Measurements from ENCODE around the gene ABLIM2.

Gene ABLIM2

DNA sequence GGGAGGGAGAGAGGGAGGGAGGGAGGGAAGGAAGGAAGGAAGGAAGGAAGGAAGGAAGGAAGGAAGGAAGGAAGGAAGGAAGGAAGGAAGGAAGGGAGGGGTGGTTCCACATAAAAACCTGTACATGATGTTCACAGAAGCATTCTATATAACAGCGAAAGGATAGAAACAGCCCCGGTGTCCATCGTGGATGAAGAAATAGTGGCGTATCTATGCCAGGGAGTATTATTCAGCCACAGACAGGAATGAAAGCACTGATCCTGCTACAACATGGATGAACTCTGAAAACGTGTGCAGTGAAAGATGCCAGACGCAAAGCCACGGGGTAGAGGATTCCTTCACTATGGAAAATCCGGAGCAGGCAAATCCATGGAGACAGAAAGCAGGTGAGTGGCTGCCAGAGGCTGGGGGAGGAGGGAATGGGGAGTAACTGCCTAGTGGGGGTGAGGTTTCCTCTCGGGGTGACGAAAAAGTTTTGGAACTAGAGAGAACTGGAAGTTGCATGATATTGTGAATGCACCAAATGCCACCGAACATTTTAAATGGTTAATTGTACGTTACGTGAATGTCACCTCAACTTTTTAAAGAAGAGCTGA lies 92.2 kb downstream of the ABLIM2 start:
- no peak for DNase-seq

DNA sequence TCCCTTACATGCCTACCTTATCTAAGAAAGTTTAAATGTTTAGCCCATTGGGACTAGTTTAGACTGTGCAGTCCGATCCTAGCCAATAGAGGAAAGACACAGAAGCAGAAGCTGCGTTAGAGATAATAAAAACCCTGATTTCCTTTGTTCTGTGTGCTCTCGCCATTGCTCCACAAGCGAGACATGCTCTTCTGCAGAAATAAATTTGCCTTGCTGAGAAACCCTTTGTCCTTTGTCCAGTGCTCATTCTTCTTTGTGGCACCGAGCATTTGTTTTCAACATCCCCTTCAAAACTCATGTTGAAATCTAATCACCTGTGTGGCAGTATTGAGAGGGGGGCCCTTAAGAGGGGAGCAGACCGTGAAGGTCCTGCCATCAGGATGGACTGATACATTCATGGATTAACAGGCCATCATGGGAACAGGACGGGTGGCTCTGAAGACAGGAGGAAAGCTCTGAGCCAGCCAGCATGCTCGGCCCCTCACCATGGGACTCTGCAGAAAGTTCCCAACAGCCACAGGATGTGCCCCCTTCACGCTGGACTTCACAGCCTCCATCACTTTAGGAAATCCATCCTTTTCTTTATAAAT lies 94.5 kb downstream of the ABLIM2 start:
- DNase-seq, result no peak

DNA sequence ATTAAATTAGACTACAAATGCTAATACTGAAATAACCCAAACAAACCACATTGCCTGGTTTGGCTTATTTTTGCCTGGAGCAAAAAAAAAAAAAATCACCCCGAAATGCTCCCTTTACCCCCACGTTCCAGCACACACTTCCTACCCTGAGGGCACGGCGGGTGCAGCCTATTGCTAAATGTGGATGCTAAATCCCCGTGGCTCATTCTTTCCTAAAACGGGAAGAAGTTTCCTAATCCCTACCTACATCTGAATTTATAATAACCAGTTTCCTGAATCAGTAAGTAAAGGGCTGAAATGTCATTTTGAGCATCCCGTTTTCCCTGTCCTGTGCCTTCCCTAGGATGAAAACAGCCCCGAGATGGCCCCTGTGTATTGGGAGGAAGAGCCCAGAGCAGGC lies 97.0 kb downstream of the ABLIM2 start:
- no peak for DNase-seq

DNA sequence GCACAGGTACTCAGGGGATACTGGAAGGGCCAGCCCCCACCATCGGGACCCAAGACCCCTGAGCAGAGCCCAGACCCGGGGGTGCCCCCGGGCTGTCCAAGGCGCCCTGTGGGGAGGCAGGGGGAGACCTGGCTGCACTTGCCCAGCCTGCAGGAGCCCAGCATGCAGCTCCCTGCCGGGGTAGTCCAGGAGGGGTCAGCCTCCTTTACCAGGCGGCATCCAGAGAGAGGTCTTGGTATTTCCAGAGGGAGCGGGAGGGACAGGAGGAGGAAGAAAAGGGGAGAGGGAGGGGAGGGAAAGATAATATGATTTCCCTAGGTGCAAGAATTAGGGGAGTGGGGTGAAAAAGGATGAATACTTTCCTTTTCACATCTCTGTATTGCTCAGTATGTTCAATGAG lies 97.5 kb downstream of the ABLIM2 start:
- DNase-seq, result no peak

DNA sequence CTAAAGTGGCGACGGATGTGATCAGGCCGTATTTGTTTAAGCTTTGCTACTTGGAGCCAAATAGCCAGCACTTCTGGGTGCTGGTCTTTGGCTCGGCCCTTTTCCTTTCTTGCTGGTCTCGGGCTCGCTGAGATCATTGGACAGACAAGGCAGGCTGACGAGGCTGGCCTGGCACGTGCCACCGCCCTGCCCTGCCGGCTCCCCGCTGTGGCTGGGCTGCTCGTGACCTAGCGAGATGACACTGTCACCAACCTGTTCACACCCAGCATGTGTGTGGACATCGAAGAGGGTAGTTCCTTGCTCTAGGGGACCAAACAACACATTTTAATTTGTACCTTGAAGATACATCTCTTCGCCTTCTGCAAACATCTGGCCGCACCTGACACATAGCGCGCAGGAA lies 98.0 kb downstream of the ABLIM2 start:
- DNase-seq, result no peak

DNA sequence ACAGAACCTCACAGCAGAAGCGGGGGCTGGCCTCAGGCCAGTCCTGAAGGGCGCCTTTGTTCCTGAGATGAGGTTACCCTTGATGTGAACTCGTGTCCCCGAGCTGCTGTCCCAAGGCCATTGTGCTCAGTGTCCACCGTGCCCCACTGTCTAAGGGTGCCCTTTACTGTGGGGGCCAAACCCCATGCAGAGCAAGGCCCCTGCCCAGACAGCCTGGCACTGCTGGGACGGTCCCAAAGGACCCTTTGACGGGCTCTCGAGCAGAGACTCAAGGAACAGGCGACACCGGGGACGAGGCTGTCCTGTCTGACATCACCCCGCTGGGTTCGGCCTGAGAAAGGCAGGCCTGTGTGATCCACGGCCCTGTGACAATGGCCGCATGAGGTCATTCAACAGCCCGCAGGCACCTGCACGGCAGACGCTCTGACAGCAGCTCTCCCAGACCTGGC lies 100.6 kb downstream of the ABLIM2 start:
- no peak for DNase-seq

DNA sequence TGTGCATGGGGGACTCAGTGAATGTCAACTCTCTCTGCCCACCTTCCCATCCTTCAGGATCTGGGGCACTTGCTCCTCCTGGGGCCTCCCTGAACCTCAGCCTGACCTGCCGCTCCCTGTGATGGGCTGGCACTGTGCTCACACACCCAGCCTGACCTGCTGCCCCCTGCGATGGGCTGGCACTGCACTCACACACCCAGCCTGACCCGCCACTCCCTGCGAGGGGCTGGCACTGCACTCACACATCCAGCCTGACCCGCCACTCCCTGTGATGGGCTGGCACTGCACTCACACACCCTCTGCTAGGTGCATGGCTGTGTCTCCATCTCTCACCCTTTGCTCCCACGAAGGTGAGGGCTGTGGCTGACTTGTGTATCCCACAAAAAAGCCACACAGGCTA lies 103.4 kb downstream of the ABLIM2 start:
- no peak for DNase-seq

DNA sequence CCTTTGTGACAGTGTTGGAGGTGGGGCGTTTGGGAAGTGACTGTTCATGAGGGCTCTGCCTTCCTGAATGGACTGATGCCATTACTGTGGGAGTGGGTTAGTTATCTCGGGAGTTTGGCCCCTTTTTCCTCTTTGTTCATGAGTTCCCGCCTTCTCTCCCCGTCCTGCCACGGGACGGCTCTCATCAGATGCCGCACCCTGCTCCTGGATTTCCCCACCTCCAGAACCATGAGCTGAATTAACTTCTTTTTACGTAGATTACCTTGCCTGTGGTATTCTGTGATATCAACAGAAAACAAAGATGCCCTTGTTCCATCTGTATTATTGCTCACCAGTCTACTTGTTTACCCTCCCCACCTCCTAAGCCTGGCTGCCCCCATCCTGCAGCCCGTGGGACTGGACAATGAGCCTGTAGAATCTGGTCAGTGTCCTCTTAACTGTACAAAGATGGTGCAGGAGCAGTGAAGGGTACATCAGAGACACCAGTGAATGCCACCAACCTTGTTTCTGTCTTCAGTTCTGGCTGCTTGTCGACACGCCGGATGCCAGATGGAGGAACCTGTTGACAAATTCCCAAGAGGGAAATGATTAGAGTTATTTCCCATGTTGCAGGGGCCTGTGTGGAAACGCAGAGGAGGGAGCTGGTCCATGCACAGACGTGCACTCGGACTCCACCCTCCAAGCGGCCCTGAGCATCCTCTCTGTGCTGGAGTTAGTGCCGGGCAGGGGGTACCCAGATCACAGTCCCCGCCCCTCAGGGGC lies 104.7 kb downstream of the ABLIM2 start:
- DNase-seq, result no peak

DNA sequence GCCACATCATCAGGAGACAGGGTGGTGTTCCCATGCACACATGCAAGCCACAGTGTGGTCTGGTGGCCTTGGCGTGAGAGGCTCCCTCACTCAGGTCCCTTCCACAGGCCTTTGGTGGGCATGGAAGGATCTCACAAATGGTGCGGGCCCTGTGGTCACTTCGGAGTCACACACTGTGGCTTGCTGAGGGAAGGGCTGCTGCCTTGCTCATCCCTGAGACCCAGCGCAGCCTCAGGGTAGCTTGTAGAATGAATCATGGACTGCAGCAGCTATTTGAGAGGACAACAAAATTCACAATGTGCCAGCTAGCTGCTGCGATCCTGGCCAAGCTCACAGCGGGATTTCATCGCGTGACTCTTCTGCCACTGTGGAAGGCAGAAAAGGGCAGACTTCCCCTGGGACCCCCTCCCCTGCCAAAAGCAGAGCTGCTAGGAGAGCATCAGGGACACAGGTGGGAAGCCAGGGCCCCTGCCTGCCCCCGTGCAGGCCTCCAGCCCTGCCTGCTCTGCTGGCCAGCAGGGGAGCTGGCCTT lies 106.4 kb downstream of the ABLIM2 start:
- no peak for DNase-seq

DNA sequence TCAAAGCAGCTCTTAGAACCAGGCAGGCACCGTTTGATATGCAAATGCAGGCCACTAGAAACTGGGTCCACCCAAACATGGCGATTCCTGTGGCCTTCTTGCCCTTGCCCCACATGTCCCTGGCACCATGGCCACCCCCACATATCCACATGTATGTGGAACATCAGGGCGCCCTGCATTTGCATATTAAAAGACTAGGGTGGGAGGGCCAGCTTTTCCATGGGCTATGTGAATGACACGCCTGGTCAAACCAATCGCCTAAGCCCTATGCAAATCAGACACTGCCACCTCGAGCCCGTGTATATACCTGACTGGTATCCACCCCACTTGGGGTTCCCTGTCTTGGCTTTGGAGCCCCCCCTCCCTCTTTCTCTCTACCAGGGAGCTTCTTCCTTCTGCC lies 107.0 kb downstream of the ABLIM2 start:
- no peak for DNase-seq

DNA sequence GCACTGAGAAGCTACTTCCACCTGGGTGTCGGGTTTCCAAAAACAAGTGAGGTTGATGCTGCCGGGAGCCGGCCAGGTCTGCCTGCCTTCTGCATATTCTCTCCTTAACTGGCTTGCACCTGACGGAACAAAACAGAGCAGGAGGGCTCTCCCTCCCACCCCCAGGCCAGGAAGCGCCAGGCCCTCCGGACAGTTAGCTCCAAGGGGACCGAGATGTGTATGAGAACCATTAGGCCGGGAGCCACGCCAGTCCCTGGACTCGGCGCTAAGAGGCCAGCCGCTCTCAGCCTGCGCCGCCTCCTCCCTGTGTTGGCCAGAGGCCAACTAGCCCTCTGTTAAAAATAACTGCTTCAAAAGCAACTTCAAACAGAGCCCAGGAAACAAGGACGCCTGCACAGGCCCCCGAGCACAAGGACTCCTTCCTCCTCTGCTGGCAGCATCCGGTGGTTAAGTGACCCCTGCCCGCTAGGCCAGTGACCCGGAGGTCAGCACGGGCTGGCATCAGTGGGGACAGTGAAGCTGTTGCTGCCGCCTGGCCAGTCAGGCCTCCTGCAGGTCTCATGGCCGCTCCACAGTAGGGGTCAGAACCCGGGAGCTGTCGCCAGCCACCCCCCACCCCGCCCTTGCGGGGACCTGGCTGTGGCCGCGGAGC lies 107.9 kb downstream of the ABLIM2 start:
- DNase-seq, result no peak

DNA sequence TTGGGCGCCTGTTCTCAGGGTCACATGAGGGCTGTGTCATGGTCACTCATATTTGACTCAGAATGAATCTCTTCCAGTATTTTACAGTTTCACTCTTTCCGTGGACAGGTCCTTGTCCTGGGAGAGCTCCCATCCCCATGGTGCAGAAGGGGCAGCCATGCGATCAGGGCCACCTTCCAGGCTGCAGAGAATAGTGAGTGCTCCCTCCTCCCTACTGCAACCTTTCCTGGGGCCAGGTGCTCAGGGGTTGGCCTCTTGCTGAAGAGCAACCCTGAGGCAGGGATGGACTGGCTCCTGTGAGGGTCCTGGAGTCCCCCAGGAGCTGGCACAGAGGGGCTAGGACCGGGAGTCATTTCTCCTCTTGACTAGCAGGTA lies 108.4 kb downstream of the ABLIM2 start:
- DNase-seq, result no peak

DNA sequence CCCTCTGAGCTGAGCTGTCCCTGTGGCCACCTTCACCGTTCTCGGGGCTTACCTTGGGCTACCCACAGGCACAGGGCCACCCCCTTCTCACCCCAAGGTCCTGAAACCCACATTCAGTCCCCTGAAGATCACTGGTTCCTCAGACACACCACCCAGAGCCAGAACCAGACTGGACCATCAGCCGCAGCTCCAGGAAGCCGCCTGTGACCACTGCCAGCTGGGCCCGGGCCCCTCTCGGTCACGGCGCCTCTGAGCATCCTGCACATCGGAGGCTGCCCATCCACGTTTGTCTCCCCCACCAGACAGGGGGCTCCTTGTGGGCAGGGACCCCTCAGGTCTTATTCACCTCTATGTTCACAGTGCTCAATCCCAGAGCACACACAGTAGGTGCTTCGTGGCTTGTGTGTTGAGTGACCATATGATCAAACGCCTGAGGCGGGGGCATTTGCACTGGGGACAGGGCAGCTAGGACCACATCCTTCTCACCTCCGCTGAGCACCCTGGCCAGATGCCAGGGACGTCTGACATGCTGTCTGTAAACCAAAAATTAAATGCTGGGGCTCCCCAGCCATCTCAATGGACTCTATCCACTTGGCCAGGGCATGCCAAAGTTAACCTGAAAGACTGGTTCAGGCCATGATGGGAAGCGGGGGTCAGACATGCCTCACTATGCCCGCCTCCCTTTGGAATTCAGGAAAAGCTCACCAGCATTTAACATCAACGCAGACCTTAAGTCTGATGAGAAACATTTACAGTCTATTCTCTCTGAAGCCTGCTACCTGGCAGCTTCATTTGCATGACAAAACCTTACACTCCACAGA lies 109.5 kb downstream of the ABLIM2 start:
- no peak for DNase-seq

DNA sequence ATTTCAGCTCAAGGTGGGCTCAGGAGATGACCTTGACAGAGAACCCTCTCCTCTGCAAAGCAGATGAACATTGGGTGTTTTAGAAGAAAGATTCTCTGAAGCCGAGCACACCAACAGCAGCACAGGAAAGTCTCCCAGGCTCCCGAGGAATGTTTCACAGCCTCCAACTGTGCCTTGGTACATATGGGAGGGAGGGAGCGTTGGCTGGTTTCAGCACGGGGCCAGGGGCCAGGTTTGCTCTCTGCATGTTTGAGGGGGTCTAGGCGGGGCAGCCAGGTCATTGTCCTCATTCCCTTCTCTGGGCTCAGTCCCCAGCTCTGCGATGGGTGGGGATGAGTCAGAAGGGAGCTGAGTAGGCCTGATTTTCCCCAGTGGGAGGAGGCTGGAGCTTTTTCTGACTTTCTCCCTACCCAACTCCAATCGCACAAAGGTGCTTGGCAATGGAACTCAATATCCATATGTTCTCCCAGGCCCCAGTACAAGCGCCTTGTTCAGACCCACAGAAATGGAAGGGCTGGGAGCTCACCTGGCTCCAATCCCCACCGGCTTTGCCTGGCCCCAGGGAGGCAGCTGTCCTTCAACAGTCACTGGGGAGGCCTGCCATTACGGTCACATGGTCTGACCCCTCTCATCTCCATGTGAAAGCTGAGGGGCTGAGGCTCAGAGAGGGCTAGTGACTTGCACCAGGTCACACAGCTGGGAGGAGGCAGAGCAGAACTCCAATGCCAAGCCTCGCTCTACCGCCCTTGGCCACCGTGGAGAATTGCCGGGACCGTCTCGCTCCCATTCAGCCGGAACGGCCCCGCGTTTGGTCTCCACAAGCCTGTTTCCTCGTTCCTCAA lies 110.6 kb downstream of the ABLIM2 start:
- DNase-seq, result no peak

DNA sequence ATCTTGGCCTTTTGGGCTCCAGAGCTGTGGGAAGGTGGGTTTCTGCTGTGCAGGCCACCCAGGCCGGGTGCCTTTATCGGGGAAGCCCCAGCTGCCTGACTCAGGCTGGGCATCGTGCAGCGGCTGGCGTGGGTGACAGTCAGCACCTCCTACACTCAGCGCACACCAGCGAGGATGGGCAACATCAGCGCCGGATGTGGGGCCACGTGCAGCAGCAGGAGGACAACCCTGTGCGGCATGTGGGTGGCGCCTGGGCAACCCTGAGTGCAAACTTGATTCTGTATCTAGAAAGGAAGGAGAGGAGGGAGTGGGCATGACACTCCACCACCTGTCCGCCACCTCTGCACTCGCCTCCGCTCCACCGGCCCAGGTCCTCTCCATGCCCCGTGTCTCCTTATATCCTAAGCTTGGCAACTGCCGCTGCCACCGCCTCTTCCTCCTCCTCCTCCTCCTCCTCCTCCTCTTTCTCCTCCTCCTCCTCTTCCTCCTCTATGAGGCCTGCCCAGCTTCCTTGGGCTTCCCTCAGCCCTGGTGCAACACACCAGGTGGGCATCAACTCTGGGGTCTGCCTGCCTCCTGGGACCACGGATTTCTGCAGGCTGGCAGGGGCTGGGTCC lies 111.6 kb downstream of the ABLIM2 start:
- no peak for DNase-seq

DNA sequence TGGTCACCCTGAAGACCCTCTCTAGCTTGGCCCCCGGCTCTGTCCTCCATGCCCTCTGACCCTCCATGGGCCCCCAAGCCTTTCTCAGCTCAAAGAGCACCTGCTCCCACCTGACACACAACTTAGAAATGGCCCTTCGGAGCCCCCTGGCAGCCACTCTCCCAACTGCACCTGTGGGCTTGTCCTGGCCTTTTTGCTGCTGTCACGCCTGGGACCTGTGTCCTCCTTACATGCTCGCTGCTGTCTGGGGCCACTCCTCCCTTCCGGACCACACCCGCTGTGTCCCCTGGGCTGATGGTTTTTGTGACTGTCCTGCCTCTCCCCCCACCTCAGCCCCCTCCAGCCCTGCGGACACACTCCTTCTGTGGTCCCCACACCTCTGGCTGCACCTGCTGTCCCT lies 112.7 kb downstream of the ABLIM2 start:
- no peak for DNase-seq

DNA sequence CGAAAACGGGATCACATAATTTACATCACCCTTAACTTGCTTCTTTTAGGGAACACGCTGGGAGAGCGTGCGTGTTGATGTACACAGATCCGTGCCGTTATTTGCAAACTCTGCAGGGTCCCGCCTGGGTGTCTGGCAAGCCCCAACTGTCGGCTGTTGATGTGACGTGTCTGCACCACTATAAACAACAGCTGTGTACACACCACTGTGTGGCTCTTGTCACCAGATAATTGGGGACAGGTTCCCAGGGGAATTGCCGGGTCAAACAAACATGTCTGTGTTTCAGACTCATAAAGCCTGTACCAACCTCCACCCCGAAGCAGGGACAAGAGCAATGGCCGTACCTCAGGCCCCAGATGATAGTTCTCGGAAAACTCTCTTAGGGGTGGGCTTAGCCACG lies 113.9 kb downstream of the ABLIM2 start:
- no peak for DNase-seq

DNA sequence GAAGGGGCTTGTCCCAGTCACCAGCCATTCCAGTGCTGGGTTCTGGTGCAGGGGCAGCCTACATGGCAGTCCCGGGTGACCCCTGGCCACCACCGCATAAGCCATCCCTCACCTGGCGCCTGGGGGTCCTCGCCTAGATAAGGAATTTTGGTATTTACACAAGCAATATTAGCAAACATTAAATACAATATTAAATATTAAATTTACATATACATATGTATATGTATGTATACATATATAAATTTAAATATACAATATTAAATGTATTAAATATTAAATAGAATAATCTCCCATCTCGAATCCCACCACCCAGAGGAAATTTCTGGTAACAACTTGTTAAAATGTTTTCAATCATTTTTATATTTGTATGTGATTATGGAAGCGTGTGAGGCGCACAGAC lies 114.4 kb downstream of the ABLIM2 start:
- no peak for DNase-seq

DNA sequence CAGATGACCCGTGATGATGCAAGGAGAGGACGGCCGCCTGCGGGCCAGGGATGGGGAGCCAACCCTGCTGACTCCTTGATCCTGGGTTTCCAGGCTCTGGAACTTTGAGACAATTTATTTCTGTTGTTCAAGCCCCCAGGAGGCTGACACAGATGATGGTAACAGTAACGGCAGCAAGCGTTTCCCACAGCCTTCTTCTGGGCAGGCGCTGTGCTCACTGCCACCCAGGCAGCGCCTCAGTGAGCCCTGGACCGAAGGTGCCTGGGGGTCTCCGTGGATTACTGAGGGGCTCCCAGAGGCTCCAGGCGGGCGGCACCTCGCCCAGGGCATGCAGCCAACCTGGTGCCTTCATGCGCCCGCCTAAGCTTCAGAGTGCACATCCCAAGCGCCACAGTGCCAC lies 115.0 kb downstream of the ABLIM2 start:
- no peak for DNase-seq

DNA sequence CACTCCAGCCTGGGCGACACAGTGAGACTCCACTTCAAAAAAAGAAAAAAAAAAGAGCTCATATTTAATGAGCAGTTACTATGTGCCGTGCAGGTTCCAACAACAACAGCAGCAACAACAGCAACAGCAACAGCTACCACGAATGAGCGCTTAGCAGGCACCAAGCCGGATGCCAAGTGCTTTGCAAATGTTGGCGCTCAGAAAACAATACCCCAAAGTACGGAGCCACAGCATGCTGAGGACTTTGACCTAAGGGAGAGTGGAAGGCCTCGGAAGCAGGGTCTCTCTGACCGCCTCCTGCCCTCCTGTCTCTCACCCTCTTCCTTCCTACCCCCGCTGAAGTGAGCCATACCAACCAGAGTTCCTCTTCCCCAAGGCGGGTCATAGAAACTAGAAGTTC lies 116.7 kb downstream of the ABLIM2 start:
- DNase-seq, result no peak

DNA sequence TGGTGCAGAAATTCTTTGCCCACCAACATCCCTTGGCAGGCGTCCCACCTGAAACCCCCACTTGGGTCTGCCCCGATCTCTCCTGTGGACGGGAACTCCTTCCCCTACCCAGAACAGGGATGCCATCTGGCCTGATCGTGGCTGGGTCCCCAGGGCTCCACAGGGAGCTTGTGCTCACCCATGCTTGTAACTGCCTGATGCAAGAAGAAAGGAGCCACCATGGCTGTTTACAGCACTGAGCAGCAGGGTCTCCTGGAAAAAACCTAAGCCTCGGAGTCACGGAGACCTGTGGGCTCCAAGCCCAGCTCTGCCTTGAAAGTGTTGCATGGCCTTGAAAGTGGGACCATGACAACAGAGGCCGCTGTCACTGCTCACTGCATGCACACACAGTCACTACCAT lies 117.4 kb downstream of the ABLIM2 start:
- DNase-seq, result no peak
